A549 (cell line): Measurements from ENCODE around the gene SERPINF2.

ENCODE experiments used
- CBX2 ChIP-seq: fragments of 200-600 bp; sonication (generic); IDR thresholded peaks from 2 replicates; pipeline ENCODE4 v1.6.1; 2016; ENCODE audit warnings: low read depth, mild to moderate bottlenecking, borderline replicate concordance
- EP300 ChIP-seq, 2 experiments: fragments of >200 bp; sonication (Bioruptor Twin); formaldehyde crosslinking; IDR thresholded peaks; 2 replicates in 1 of 2; 3 replicates in 1 of 2; pipeline ENCODE4 v1.6.1; 2016 to 2017
- FOSL2 ChIP-seq, 2 experiments: fragments of 450-650 bp in 1 of 2; fragments of >200 bp in 1 of 2; sonication (Bioruptor Twin) in 1 of 2; formaldehyde crosslinking; IDR thresholded peaks; 2 replicates each; pipeline versions ENCODE4 v1.5.0 to v1.6.1; 2016 to 2020; ENCODE audit warnings: mild to moderate bottlenecking in 1 of 2, moderate library complexity in 1 of 2
- HDAC2 ChIP-seq: fragments of 200-600 bp; sonication (generic); IDR thresholded peaks from 2 replicates; pipeline ENCODE4 v1.6.1; 2016
- KDM1A ChIP-seq: fragments of 200-600 bp; sonication (generic); IDR thresholded peaks from 2 replicates; pipeline ENCODE4 v1.6.1; 2016; ENCODE audit warnings: low read depth, mild to moderate bottlenecking
- KDM5A ChIP-seq: fragments of 200-600 bp; sonication (generic); IDR thresholded peaks from 2 replicates; pipeline ENCODE4 v1.6.1; 2016; ENCODE audit warnings: antibody characterized with exemption, mild to moderate bottlenecking
- POLR2A ChIP-seq: IDR thresholded peaks from 2 replicates; pipeline ENCODE4 v1.6.1; 2012; ENCODE audit warnings: mild to moderate bottlenecking, low read length
- RCOR1 ChIP-seq: fragments of 150-350 bp; IDR thresholded peaks from 2 replicates; pipeline ENCODE4 v1.6.1; 2014; ENCODE audit warnings: antibody characterized with exemption, low read length, low read depth
- SMC3 ChIP-seq: fragments of >200 bp; sonication (Bioruptor Twin); formaldehyde crosslinking; IDR thresholded peaks from 3 replicates; pipeline ENCODE4 v1.6.1; 2018; ENCODE audit warnings: inconsistent platforms
- ZFP36 ChIP-seq: fragments of 450-650 bp; IDR thresholded peaks from 2 replicates; pipeline ENCODE4 v1.6.1; 2014; ENCODE audit warnings: borderline replicate concordance; ENCODE audit not compliant: partially characterized antibody
- TF ChIP-seq, protein P1 (sequence below): fragments of >200 bp; sonication (Bioruptor Twin); formaldehyde crosslinking; IDR thresholded peaks from 3 replicates; pipeline ENCODE4 v1.5.1; 2016
- TF ChIP-seq, protein P2 (sequence below): IDR thresholded peaks from 2 replicates; pipeline ENCODE4 v1.6.1; 2012
- TF ChIP-seq, protein P3 (sequence below): fragments of 450-650 bp; IDR thresholded peaks from 2 replicates; pipeline ENCODE4 v1.6.1; 2014; ENCODE audit warnings: antibody characterized with exemption
- TF ChIP-seq, protein P4 (sequence below): fragments of 150-350 bp; IDR thresholded peaks from 2 replicates; pipeline ENCODE4 v1.6.1; 2014; ENCODE audit warnings: low read depth, mild to moderate bottlenecking, low read length

DNA sequence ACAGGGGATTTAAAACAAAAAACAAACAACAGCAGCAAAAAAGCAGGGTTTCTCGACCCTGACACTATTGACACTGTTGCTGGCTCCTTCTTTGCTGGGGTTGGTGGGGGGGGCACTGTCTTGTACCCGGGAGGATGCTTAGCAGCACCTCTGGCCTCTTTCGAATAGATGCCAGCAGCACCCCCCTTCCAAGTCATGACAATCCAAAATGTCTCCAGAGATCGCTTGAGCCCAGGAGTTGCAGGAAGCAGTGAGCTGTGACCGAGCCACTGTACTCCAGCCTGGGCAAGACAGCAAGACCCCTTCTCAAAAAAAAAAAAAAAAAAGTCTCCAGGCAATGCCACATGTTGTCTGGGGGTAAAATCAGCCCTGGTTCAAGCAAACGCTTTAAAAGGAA is 39.5 kb downstream of the SERPINF2 start:
- TF ChIP-seq, protein P1, sequence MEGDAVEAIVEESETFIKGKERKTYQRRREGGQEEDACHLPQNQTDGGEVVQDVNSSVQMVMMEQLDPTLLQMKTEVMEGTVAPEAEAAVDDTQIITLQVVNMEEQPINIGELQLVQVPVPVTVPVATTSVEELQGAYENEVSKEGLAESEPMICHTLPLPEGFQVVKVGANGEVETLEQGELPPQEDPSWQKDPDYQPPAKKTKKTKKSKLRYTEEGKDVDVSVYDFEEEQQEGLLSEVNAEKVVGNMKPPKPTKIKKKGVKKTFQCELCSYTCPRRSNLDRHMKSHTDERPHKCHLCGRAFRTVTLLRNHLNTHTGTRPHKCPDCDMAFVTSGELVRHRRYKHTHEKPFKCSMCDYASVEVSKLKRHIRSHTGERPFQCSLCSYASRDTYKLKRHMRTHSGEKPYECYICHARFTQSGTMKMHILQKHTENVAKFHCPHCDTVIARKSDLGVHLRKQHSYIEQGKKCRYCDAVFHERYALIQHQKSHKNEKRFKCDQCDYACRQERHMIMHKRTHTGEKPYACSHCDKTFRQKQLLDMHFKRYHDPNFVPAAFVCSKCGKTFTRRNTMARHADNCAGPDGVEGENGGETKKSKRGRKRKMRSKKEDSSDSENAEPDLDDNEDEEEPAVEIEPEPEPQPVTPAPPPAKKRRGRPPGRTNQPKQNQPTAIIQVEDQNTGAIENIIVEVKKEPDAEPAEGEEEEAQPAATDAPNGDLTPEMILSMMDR: no peak
- TF ChIP-seq RCOR1 (no peak), SMC3 (no peak), CBX2 (no peak), POLR2A (no peak), KDM1A (no peak), HDAC2 (no peak), FOSL2 (IDR thresholded peaks at IDR 0.05) (no peak), FOSL2 (CRISPR knock-in tag; IDR thresholded peaks at IDR 0.05) (no peak), EP300 (IDR thresholded peaks at IDR 0.05) (no peak), KDM5A (no peak), ZFP36 (no peak)
- TF ChIP-seq, protein P2, sequence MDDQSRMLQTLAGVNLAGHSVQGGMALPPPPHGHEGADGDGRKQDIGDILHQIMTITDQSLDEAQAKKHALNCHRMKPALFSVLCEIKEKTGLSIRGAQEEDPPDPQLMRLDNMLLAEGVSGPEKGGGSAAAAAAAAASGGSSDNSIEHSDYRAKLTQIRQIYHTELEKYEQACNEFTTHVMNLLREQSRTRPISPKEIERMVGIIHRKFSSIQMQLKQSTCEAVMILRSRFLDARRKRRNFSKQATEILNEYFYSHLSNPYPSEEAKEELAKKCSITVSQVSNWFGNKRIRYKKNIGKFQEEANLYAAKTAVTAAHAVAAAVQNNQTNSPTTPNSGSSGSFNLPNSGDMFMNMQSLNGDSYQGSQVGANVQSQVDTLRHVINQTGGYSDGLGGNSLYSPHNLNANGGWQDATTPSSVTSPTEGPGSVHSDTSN: no peak
- TF ChIP-seq, protein P3, sequence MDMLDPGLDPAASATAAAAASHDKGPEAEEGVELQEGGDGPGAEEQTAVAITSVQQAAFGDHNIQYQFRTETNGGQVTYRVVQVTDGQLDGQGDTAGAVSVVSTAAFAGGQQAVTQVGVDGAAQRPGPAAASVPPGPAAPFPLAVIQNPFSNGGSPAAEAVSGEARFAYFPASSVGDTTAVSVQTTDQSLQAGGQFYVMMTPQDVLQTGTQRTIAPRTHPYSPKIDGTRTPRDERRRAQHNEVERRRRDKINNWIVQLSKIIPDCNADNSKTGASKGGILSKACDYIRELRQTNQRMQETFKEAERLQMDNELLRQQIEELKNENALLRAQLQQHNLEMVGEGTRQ: no peak
- TF ChIP-seq, protein P4, sequence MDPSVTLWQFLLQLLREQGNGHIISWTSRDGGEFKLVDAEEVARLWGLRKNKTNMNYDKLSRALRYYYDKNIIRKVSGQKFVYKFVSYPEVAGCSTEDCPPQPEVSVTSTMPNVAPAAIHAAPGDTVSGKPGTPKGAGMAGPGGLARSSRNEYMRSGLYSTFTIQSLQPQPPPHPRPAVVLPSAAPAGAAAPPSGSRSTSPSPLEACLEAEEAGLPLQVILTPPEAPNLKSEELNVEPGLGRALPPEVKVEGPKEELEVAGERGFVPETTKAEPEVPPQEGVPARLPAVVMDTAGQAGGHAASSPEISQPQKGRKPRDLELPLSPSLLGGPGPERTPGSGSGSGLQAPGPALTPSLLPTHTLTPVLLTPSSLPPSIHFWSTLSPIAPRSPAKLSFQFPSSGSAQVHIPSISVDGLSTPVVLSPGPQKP: no peak
